ENCODE results near the gene CFC1. TPM values are rescaled to one million over a fixed set of nuclear protein-coding genes. Genes with fewer than 3 reads are reported as not detected.
"Not testable (repeated sequence)": the region's sequence is repeated elsewhere in the genome, so short reads cannot be mapped to it uniquely, and the experiment has no call there.

The CFC1 gene
- not detected in 2 replicates for total RNA-seq (2014; rRNA removed; shearing (Covaris generic))

DNA sequence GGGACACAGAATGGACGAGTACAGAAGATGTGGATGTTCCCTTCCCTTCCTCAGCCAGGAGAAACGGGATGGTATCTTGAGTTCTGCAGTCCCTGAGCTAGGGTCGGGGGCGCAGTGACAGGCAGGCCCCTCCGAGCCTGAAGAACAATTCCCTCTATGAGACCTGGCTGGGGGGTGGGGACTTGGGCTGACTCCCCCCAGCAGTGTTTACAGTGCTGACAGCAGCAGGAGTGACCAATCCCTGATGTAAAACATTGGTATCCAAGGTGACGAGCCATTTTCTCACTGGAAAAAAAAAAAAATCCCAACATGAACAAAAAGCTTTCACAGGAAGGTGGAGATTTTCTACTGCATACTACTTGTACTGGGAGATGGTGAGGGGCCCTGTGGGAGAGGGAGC, at the start of gene CFC1:
Gene CFC1 (minus strand): TSS at position 183 of the 400 bp plus-strand sequence. CDS start 288 bp downstream, outside the sequence.
- DNase-seq (ENCODE audit: low read depth): not testable (repeated sequence)

- DNase-seq (ENCODE audit: low read depth): not testable (repeated sequence)
These were observed 42.3 kb upstream of the CFC1 start for GRCh38 chr2:130641688-130642087.

DNA sequence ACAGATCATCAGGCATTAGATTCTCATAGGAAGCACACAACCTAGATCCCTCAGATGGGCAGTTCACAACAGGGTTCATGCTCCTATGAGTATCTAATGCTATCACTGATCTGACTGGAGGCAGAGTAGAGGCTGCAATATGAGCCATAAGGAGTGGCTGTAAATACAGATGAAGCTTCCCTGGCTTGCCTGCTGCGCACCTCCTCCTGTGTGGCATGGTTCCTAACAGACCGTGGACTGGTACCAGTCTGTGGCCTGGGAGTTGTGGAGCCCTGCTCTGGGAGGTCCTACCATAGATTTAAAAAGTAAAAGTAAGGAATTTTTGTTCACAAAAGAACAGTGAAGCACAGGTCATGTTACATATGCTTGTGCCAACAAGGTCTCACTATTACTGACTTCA, 39.6 kb upstream of the CFC1 start:
- not testable (repeated sequence) for DNase-seq (ENCODE audit: low read depth)

DNA sequence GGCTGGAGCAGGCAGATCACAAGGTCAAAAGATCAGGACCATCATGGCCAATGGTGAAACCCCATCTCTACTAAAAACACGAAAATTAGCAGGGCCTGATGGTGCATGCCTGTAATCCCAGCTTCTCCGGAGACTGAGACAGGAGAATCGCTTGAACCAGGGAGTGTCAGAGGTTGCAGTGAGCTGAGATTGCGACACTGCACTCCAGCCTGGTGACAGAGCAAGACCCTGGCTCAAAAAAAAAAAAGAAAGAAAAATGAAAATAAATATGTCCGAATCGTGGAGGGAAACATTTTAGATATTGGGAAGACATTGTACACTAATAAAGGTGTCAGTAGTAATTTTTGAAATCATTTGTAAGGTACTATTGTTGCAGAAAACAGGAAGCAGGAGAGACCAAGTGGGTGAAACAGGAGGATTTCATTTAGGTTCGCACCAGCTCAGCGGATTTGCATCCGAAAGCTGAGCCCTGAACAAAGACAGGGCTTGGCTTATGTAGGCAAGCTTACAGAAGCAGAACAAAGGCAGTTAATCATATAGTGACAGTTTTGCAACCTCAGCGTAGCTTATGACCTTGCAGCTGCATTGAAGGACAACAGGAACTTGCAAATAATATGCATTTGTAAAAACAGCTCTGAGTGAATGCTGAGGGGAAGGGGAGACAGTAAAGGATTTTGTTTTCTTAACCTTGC, 29.6 kb upstream of the CFC1 start:
- not testable (repeated sequence) for DNase-seq (ENCODE audit: low read depth)

- DNase-seq (ENCODE audit: low read depth): not testable (repeated sequence)
These were observed 11.8 kb upstream of the CFC1 start, which contains the start of gene POTEJ for GRCh38 chr2:130611140-130611539. POTEJ (plus strand) TSS chr2:130611440; CDS start chr2:130611533, 93 bp downstream.

GRCh38 chr2:130610486-130610885, 11.1 kb upstream of the CFC1 start:
- DNase-seq (ENCODE audit: low read depth): not testable (repeated sequence)

GRCh38 chr2:130609002-130609920, 9.9 kb upstream of the CFC1 start:
- DNase-seq (ENCODE audit: low read depth): not testable (repeated sequence)

DNA sequence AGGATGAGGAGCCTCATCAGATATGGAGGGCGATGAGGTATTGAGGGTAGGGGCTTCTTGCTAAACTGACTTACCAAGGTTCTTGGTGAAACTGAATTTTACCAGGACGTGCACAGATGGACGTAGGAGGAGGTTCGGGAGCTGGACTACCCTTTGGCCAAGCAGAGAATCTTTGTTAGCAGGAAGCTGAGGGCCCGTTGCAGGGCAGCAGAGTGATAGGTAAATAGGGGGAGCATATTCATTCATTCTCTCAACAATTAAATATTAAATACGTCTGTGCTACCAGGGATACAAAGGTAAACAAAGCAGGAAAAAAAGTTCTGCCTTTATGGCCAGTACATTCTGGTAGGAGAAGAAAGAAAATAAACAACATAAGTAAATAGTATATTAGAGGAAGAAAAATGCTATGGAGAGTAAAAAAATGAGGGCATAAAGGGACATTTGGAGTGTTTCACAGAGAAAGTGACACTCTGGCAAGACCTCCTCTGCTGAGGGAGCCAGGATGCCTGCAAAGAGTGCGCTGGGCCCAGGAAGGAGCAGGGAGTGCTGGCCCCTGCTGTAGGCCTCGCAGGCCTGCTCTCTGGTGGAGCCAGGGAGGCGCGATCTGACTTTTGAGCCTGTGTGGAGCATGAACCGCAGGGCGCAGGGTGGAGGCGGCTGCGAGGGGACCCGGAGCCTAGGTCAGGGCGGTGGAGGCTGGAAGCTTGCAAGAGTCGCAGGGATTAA, 9.1 kb upstream of the CFC1 start:
- not testable (repeated sequence) for DNase-seq (ENCODE audit: low read depth)

- DNase-seq (ENCODE audit: low read depth): not testable (repeated sequence)
These were observed 2.4 kb upstream of the CFC1 start for GRCh38 chr2:130601648-130602302.

GRCh38 chr2:130599926-130600325, 551 bp upstream of the CFC1 start:
- not testable (repeated sequence) for DNase-seq (ENCODE audit: low read depth)

DNA sequence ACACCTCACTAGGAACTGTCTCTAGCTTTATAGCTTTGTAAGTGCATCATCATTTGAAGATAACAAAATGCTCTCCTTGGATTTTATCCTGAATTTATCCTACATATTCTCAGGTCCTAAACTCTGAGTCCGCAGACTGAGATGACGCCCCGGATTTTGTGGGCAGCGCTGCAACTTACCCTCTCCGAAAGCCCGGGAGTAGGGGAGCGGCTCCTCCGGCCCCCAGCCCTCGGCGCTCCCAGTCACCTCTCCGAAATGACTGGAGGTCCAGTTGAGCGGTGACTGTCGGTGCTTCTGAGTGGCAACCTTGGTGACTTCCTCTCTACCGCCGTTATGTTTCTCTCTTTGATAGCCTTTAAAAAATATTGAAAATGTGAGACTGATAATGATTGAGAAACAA, 912 bp downstream of the CFC1 start:
- not testable (repeated sequence) for DNase-seq (ENCODE audit: low read depth)

DNA sequence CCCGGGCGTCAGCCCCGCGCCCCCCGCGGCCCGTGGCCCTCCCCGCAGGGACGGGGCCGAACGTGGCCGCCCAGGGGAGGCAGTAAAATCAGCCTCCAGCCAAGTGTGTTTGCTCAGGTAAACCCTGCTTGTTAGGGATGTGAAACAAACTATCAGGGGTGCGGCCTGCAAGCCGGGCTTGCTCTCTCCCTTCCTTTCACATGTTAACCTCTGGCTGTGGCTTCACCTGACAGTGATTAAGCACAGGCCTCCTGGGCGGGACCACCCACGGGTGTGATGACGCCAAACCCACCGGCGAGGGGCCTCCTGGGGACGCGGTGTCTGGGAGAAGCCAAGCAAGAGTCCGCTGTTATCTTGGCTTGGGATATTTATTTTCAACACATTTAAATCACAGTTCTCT, 1.4 kb downstream of the CFC1 start:
- not testable (repeated sequence) for DNase-seq (ENCODE audit: low read depth)

- DNase-seq (ENCODE audit: low read depth): not testable (repeated sequence)
These were observed 2.6 kb downstream of the CFC1 start for GRCh38 chr2:130596757-130597156.

DNA sequence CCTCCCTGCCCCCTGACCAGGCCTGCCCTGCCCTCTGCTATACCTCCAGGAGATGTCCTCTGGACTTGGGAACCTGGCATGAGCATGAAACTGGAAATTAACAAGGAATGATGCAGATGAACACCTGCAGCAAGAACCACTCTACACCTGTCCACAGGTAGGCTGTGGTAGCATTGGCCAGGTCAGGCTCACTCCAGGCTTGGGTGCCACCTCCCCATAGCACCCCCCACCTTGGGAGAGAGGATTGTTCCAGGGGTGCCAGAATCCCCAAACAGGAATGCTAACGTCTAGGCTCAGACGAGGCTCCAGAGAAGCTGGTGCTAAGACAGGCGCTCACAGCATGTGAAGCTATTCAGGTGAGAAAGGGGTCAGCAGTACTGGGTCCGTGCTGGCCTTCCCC, 5.4 kb downstream of the CFC1 start:
- not testable (repeated sequence) for DNase-seq (ENCODE audit: low read depth)

DNA sequence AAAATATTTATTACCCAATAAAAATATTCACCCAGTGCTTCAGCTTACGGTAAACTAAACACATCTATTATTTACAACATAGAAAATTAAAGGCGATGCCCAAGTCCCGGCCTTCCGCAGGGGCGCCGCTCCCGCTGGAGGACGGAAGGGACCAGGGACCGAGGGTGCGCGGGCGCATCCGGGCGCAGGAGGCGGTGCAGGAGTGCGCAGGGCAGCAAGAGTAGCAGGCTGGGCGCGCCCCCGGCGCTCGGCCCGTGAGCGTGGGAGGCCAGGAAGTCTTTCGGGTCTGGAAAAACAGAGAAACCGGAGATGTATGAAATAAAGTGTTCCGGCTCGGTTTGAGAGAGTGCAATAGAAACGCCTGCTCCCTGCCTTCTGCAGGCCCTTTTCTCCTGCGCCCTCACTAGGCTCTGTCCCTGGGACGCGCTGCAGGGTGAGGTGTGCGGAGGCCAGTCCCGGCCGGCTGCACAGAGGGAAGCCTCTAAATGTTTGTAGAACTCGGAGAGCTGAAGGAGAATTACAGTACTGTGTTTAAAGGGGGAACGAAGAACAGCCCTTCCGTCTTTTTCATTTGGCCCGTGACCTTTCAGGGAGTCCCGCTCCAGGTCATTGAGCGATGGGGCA, 6.5 kb downstream of the CFC1 start:
- DNase-seq (ENCODE audit: low read depth): not testable (repeated sequence)

GRCh38 chr2:130590842-130591359, 8.5 kb downstream of the CFC1 start:
- not testable (repeated sequence) for DNase-seq (ENCODE audit: low read depth)

DNA sequence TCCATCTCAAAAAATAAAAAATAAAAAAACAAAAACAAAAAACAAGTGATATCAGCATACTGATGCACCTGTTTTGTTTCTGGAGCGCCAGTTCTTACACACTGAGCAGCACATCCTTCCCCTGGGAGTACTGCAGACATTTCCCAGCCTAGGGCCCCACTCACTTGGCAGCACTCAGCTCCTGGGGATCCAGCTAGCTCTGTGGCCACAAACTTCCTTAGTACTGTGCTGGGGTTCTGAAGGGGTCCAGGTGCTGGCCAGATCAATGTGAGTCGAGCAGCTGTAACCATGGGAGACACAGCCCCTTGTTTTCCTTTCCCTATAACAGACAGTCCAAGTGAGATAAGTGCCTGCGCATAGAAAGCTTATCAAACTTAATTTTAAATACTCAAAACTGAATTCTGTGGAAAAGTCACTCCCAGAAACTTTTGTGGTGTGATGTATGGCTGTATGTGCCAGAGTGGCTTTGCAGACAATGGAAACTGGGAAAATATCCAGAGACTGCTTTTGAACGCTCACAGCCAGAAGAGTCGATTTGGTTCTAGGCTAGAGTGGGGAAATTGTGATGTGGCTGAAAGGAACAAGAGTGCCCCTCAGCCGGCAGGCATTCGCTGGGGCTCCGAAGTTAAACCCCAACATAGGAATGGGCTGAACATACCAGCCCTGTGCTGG, 9.1 kb downstream of the CFC1 start:
- not testable (repeated sequence) for DNase-seq (ENCODE audit: low read depth)

DNA sequence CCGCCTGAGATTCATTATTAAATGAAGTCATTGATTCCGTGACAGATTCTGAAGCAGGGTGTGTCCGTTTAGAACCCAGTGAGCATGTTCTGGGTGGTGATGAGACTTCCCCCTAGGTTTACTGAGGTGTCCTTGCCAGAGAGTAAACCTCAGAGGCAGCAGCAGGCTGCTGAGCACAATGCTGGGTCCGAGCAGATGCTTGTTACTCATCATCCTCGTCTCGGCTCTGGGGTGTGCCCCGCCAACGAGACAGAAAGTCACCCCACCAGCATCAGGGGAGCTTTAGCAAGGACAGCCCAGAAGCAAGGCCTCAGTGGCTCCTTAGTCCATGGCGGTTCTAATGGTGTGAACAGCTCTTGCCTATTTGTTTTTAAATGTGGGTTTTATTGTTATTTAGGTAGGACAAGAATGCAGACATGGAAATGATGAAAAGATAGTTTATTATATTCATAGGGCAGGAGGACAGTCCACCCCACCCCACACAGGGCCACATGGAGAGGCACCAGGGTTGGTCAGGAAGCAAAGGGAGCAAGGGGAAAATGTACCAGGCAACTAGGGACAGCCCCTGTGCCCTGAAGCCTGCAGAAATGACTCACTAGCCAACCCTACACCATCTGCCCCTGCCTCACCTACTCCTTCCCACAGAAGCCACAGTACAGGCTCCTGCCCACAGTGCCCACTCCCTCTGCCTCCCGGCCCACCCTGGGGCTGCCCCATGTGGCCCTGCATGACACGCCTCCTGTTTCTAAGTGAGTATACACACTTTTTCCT, 10.5 kb downstream of the CFC1 start:
- DNase-seq (ENCODE audit: low read depth): not testable (repeated sequence)

DNA sequence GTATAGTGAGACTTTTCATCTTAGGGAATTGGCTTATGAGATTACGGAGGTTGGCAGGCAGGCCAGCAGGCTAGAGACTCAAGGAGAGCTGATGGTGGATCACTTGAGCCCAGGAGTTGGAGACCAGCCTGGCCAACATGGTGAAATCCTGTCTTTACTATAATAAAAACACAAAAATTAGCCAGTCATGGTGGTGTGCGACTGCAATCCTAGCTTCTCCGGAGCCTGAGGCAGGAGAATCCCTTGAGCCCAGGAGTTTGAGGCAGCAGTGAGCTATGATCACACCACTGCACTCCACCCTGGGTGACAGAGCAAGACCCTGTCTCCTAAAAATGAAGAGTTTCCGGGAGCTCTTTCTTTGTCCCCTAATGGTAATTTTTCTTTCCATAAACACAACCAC, 14.6 kb downstream of the CFC1 start:
- DNase-seq (ENCODE audit: low read depth): not testable (repeated sequence)

Measured in M059J (cell line).